Astrocyte (in vitro differentiated cells and primary cell): ENCODE measurements around the gene SPATC1L.

ENCODE experiments used
- EZH2 ChIP-seq: IDR thresholded peaks from 2 replicates; pipeline ENCODE4 v1.6.1; 2012; ENCODE audit warnings: mild to moderate bottlenecking, low read length, inconsistent platforms; ENCODE audit not compliant: insufficient read depth
- TF ChIP-seq, protein P1 (sequence below): IDR thresholded peaks from 2 replicates; pipeline ENCODE4 v1.5.1; 2011; ENCODE audit warnings: low read depth, mild to moderate bottlenecking, inconsistent platforms, low read length, moderate library complexity; ENCODE audit not compliant: insufficient read depth

DNA sequence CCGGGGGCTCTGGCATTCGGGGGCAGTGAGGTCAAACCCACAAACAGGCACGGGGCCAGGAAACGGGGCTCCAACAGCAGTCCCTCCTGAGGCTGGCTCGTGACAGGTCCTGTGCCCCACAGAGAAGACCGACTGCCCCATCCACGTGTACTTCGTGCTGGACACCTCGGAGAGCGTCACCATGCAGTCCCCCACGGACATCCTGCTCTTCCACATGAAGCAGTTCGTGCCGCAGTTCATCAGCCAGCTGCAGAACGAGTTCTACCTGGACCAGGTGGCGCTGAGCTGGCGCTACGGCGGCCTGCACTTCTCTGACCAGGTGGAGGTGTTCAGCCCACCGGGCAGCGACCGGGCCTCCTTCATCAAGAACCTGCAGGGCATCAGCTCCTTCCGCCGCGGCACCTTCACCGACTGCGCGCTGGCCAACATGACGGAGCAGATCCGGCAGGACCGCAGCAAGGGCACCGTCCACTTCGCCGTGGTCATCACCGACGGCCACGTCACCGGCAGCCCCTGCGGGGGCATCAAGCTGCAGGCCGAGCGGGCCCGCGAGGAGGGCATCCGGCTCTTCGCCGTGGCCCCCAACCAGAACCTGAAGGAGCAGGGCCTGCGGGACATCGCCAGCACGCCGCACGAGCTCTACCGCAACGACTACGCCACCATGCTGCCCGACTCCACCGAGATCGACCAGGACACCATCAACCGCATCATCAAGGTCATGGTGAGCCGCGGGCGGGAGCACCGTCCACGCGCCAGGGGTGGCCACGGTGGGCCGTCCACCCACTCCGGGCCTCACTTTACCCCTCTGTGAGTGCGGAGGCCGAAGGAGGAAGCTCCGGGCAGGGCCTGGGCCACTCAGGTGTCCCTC lies 72.2 kb downstream of the SPATC1L start:
- TF ChIP-seq, protein P1, sequence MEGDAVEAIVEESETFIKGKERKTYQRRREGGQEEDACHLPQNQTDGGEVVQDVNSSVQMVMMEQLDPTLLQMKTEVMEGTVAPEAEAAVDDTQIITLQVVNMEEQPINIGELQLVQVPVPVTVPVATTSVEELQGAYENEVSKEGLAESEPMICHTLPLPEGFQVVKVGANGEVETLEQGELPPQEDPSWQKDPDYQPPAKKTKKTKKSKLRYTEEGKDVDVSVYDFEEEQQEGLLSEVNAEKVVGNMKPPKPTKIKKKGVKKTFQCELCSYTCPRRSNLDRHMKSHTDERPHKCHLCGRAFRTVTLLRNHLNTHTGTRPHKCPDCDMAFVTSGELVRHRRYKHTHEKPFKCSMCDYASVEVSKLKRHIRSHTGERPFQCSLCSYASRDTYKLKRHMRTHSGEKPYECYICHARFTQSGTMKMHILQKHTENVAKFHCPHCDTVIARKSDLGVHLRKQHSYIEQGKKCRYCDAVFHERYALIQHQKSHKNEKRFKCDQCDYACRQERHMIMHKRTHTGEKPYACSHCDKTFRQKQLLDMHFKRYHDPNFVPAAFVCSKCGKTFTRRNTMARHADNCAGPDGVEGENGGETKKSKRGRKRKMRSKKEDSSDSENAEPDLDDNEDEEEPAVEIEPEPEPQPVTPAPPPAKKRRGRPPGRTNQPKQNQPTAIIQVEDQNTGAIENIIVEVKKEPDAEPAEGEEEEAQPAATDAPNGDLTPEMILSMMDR: no peak
- no peak for TF ChIP-seq EZH2
